ENCODE results near the gene UBAP2. TPM values are rescaled to one million over a fixed set of nuclear protein-coding genes. Genes with fewer than 3 reads are reported as not detected.

The UBAP2 gene
- total RNA-seq, 1 experiment from 2014 or later: 45.5 TPM

DNA sequence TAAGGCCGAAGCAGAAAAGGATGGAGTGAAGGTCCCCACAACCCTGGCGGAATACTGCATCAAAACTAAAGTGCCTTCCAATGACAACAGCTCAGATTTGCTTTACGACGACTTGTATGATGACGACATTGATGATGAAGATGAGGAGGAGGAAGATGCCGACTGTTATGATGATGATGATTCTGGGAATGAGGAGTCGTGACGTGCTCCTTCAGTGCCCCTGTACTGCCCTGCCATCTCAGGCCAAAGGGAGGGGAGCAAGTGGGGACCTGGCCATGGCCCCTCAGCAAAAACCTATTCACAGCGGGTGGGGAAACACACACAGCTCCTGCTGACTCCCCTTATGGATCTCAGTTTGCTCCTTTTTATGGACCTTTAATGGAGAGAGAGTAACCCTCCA is 131.7 kb downstream of the UBAP2 start:
- intact Hi-C loops (cut with micrococcal nuclease; ENCODE audit: unreplicated experiment): no loop called here
- TF ChIP-seq, protein P1, sequence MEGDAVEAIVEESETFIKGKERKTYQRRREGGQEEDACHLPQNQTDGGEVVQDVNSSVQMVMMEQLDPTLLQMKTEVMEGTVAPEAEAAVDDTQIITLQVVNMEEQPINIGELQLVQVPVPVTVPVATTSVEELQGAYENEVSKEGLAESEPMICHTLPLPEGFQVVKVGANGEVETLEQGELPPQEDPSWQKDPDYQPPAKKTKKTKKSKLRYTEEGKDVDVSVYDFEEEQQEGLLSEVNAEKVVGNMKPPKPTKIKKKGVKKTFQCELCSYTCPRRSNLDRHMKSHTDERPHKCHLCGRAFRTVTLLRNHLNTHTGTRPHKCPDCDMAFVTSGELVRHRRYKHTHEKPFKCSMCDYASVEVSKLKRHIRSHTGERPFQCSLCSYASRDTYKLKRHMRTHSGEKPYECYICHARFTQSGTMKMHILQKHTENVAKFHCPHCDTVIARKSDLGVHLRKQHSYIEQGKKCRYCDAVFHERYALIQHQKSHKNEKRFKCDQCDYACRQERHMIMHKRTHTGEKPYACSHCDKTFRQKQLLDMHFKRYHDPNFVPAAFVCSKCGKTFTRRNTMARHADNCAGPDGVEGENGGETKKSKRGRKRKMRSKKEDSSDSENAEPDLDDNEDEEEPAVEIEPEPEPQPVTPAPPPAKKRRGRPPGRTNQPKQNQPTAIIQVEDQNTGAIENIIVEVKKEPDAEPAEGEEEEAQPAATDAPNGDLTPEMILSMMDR (IDR thresholded peaks at IDR 0.05; ENCODE audit: unreplicated experiment): no peak
- H3K9me3 Mint-ChIP-seq (ENCODE audit: low read depth, unreplicated experiment): no peaks in the 10 kb centered on the region
- no peak overlapping the region for H3K4me3 Mint-ChIP-seq (ENCODE audit: low read depth, unreplicated experiment)
- H3K27ac Mint-ChIP-seq (ENCODE audit: unreplicated experiment): no peak overlapping the region
- no peaks in the 10 kb centered on the region for H3K27me3 Mint-ChIP-seq (ENCODE audit: unreplicated experiment)
- DNase-seq: no peak
- peaks cover 68% of the 10 kb centered on the region for H3K36me3 Mint-ChIP-seq (ENCODE audit: insufficient read depth, unreplicated experiment)
- peaks cover 21% of the 10 kb centered on the region for H3K4me1 Mint-ChIP-seq (ENCODE audit: low read depth, unreplicated experiment)
- CTCF ChIA-PET: no interaction called here
- BruUV-seq (replicated peaks): no TSS peak

DNA sequence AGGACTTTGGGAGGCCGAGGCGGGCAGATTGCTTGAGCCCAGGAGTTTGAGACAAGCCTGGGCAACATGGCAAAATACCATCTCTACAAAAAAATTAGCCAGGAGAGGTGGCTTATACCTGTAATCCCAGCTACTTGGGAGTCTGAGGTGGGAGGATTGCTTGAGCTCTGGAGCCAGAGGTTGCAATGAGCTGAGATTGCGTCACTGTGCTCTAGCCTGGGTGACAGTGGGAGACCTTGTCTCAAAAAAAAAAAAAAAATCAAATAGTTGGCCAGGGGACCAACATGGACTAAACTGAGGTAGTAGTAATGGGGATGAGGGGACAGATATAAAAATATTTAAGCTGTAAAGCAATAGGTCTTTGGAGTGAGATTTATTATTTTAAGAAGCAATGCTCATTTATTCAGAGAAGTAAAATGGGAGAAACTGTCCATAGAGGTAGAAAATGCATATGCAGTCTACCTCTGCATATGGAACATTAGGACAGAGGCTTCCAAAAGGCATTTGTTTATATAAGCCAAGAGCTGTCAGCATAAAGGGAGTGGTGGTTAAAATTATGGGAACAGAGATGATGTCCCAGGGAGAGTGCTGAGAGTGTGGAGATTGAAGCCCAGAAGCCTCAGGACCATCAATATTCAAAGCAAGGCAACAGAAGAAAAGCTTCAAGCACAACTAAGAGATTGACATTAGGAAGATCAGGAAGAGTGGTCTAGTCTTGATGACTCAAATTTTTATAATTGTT is 133.6 kb downstream of the UBAP2 start:
- no peak for DNase-seq
- no TSS peak for BruUV-seq (replicated peaks)
- Mint-ChIP-seq H3K36me3 (ENCODE audit: insufficient read depth, unreplicated experiment) (peaks cover 55% of the 10 kb centered on the region), H3K4me3 (ENCODE audit: low read depth, unreplicated experiment) (no peak overlapping the region), H3K4me1 (ENCODE audit: low read depth, unreplicated experiment) (peaks cover 21% of the 10 kb centered on the region), H3K27ac (ENCODE audit: unreplicated experiment) (peak overlapping the region; percentile 56), H3K9me3 (ENCODE audit: low read depth, unreplicated experiment) (no peaks in the 10 kb centered on the region), H3K27me3 (ENCODE audit: unreplicated experiment) (no peaks in the 10 kb centered on the region)
- intact Hi-C loops (cut with micrococcal nuclease; ENCODE audit: unreplicated experiment): no loop called here
- CTCF ChIA-PET: interaction anchor here (0.7 kb wide), 1 partner anchor 123 kb away, joined by 4 read pairs; no protein-coding TSS in a partner anchor
- TF ChIP-seq, protein P1 (IDR thresholded peaks at IDR 0.05; ENCODE audit: unreplicated experiment): no peak

DNA sequence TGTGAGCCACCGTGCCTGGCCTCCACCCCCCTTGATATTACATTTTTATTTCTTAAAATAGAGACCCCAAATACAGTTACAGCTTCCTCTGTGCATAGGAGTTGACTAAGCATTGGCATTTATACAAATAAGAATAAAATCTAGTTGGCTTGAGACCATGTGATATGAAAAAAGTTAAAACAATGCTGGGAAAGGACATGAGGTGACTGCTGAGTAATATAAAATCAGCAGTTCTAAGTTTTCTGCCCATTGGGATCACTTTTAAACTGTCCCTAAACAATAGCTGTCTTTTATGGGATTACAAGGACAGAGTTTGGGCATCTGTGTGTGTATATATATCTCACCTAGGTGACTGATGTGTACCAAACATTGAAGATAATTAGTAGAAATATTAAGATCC is 135.1 kb downstream of the UBAP2 start:
- TF ChIP-seq, protein P1 (IDR thresholded peaks at IDR 0.05; ENCODE audit: unreplicated experiment): no peak
- H3K4me1 Mint-ChIP-seq (ENCODE audit: low read depth, unreplicated experiment): peaks cover 21% of the 10 kb centered on the region
- H3K36me3 Mint-ChIP-seq (ENCODE audit: insufficient read depth, unreplicated experiment): peaks cover 41% of the 10 kb centered on the region
- H3K27ac Mint-ChIP-seq (ENCODE audit: unreplicated experiment): no peak overlapping the region
- H3K27me3 Mint-ChIP-seq (ENCODE audit: unreplicated experiment): no peaks in the 10 kb centered on the region
- no peak overlapping the region for H3K4me3 Mint-ChIP-seq (ENCODE audit: low read depth, unreplicated experiment)
- BruUV-seq (replicated peaks): no TSS peak
- CTCF ChIA-PET: no interaction called here
- no peak for DNase-seq
- no peaks in the 10 kb centered on the region for H3K9me3 Mint-ChIP-seq (ENCODE audit: low read depth, unreplicated experiment)
- intact Hi-C loops (cut with micrococcal nuclease; ENCODE audit: unreplicated experiment): no loop called here

DNA sequence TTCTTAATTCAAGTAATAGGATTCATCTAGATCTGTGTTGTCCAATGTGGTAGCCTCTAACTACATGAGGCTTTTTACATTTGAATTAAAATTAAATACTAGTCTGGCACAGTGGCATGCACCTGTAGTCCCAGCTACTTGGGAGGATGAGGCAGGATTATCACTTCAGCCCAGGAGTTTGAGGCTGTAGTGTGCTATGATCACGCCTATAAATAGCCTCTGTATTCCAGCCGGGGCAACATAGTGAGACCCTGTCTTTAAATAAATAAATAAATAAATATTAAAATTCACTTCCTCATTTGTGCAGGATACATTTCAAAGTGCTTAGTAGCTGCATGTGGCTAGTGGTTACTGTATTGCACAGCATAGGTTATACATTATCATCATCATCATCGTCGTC is 139.9 kb downstream of the UBAP2 start:
- H3K36me3 Mint-ChIP-seq (ENCODE audit: insufficient read depth, unreplicated experiment): peaks cover 15% of the 10 kb centered on the region
- CTCF ChIA-PET: no interaction called here
- DNase-seq: no peak
- BruUV-seq (replicated peaks): no TSS peak
- no peaks in the 10 kb centered on the region for H3K9me3 Mint-ChIP-seq (ENCODE audit: low read depth, unreplicated experiment)
- no peaks in the 10 kb centered on the region for H3K4me1 Mint-ChIP-seq (ENCODE audit: low read depth, unreplicated experiment)
- TF ChIP-seq, protein P1 (IDR thresholded peaks at IDR 0.05; ENCODE audit: unreplicated experiment): no peak
- no peak overlapping the region for H3K4me3 Mint-ChIP-seq (ENCODE audit: low read depth, unreplicated experiment)
- no peaks in the 10 kb centered on the region for H3K27me3 Mint-ChIP-seq (ENCODE audit: unreplicated experiment)
- intact Hi-C loops (cut with micrococcal nuclease; ENCODE audit: unreplicated experiment): no loop called here
- no peak overlapping the region for H3K27ac Mint-ChIP-seq (ENCODE audit: unreplicated experiment)

All from Calu3 (cell line).